ENCODE measurements around the gene NTM. TPM values are rescaled to one million over a fixed set of nuclear protein-coding genes. Genes with fewer than 3 reads are reported as not detected.

NTM gene
- total and polyA plus RNA-seq, 2 donors (not counting 3 experiments of a cell fraction or from before 2014, with no cell fraction given) = 1.00 to 1.1 TPM

DNA sequence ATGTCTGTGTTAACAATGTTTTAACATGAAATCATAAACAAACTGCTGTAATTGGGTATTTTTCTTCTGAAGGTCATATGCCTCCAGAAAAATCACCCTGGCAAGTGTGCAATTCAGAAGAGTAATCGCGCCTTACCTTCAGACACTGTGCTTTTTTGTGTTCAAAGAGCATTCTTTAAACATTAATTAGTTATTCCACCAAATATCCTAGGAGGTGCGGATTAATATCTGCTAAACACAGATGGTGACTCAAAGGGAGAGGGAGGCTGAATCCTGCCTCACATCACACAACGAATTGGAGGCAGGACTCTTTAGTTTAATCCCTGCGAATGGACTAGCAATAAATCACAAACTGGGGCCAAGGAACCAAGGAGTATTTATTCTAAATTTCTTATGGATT is 213.0 kb downstream of the NTM start:
- H3K36me3 ChIP-seq (ENCODE audit: control insufficient read depth in 2 of 2, extremely low read depth in 1 of 2, insufficient read depth in 2 of 2, low read length in 2 of 2) = no peaks in the 10 kb centered on the region
- no peaks in the 10 kb centered on the region for H4K20me1 ChIP-seq (replicated peaks; ENCODE audit: control insufficient read depth, extremely low read depth, insufficient read depth, low read length)
- no peaks in the 10 kb centered on the region for H3K9me3 ChIP-seq (replicated peaks; ENCODE audit: control insufficient read depth, insufficient read depth, low read length)
- H2AFZ ChIP-seq (ENCODE audit: low read depth, low read length) = no peak overlapping the region
- no peaks in the 10 kb centered on the region for H3K9me1 ChIP-seq (replicated peaks; ENCODE audit: control insufficient read depth, extremely low read depth, insufficient read depth, low read length)
- BruUV-seq (replicated peaks) = no TSS peak
- TF ChIP-seq MYC (IDR thresholded peaks at IDR 0.05; ENCODE audit: low read depth, low read length) (no peak), POLR2AphosphoS5 (IDR thresholded peaks at IDR 0.05; ENCODE audit: insufficient read depth, low read depth, low read length) (no peak), GATA2 (IDR thresholded peaks at IDR 0.05; ENCODE audit: insufficient read depth, insufficient read length, low read depth, low read length) (no peak), POLR2A (IDR thresholded peaks at IDR 0.05; ENCODE audit: low read depth, low read length) (no peak), EZH2 (IDR thresholded peaks at IDR 0.05; ENCODE audit: borderline replicate concordance, low read depth, low read length, severe bottlenecking) (no peak), JUN (IDR thresholded peaks at IDR 0.05; ENCODE audit: borderline replicate concordance, insufficient read depth, insufficient read length, low read depth) (no peak), FOS (IDR thresholded peaks at IDR 0.05; ENCODE audit: borderline replicate concordance, insufficient read depth, low read length) (no peak), CTCF (IDR thresholded peaks at IDR 0.05; ENCODE audit: extremely low read depth in 1 of 2, insufficient read depth in 1 of 2, low read depth in 1 of 2, low read length in 2 of 2) (no peak)
- TF ChIP-seq, protein P1, sequence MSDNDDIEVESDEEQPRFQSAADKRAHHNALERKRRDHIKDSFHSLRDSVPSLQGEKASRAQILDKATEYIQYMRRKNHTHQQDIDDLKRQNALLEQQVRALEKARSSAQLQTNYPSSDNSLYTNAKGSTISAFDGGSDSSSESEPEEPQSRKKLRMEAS (IDR thresholded peaks at IDR 0.05; ENCODE audit: insufficient read depth, insufficient read length) = no peak
- FAIRE-seq (no peak), DNase-seq (ENCODE audit: low read depth, low spot score) (no peak)
- ChIA-PET POLR2A (no interaction called here), CTCF (no interaction called here)
- H3K27ac ChIP-seq (ENCODE audit: insufficient read depth, low read depth, low read length) = no peak overlapping the region
- H3K4me2 ChIP-seq (ENCODE audit: insufficient read depth, low read length) = no peak overlapping the region
- no peak overlapping the region for H3K9ac ChIP-seq (replicated peaks; ENCODE audit: extremely low read depth, insufficient read depth, low read length)
- no peaks in the 10 kb centered on the region for H3K79me2 ChIP-seq (ENCODE audit: control insufficient read depth, insufficient read depth, low read length)
- H3K27me3 ChIP-seq (ENCODE audit: control insufficient read depth in 2 of 2, insufficient read depth in 2 of 2, low read length in 2 of 2) = no peaks in the 10 kb centered on the region
- H3K4me3 ChIP-seq (replicated peaks in 1 of 3; ENCODE audit: insufficient read depth in 1 of 3, low read depth in 1 of 3, low read length in 3 of 3) = no peak overlapping the region
- dilution Hi-C loops (cut with MboI; ENCODE audit: extremely low pct_ligation_motif_present, low sequenced_read_pairs) (no loop called here), intact Hi-C loops (cut with micrococcal nuclease) (loop anchor here (5.0 kb wide), 1 partner anchor 89 kb away; no protein-coding TSS in a partner anchor)
- H3K4me1 ChIP-seq (ENCODE audit: control insufficient read depth, extremely low read depth, insufficient read depth, low read length) = no peaks in the 10 kb centered on the region

Data from endothelial cell of umbilical vein (primary cell).